ENCODE measurements around the gene GHSR. TPM values are rescaled to one million over a fixed set of nuclear protein-coding genes. Genes with fewer than 3 reads are reported as not detected.

The GHSR gene
- total RNA-seq, 1 donor from 2014 or later, result not detected

DNA sequence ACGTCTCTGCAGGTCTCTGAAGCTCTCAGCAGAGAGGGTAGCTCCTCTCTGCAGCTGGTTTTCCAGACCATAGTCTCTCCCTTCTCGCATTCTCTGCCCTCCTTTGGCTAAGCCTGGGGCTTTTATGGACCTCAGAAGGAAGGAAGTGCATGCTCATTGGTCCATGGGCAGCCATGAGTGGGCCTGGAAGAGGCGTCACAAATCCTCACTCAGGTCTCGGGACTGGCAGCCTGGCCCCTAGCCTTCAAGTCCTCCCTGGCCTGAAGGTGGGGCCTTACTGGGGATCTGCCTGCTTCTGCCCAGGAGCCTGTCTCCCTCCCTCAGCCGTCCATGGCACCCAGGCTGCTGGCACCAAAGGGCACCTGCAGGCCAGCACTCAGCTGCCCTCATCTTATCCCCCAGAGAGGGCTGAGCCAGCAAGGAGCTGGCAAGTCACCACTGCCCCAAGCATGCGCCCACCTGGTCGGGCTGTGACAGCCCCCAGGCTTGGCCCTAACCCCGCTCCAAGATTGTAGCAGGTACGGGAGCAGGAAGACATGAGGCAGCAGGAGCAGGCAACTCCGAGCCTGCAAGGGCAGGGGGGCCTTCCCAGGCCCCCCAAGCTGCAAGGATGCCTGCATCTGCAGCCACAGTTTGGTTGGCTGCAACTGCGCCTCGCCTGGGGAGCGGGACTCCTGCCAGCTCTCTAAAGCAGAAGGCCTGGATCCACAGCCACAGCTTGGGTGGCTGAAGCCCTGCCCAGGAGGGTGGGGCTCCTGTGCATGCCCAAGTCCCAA lies 37.4 kb downstream of the GHSR start:
- TF ChIP-seq, protein P1, sequence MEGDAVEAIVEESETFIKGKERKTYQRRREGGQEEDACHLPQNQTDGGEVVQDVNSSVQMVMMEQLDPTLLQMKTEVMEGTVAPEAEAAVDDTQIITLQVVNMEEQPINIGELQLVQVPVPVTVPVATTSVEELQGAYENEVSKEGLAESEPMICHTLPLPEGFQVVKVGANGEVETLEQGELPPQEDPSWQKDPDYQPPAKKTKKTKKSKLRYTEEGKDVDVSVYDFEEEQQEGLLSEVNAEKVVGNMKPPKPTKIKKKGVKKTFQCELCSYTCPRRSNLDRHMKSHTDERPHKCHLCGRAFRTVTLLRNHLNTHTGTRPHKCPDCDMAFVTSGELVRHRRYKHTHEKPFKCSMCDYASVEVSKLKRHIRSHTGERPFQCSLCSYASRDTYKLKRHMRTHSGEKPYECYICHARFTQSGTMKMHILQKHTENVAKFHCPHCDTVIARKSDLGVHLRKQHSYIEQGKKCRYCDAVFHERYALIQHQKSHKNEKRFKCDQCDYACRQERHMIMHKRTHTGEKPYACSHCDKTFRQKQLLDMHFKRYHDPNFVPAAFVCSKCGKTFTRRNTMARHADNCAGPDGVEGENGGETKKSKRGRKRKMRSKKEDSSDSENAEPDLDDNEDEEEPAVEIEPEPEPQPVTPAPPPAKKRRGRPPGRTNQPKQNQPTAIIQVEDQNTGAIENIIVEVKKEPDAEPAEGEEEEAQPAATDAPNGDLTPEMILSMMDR (IDR thresholded peaks at IDR 0.05; ENCODE audit: unreplicated experiment), result no peak
- Mint-ChIP-seq H3K27me3 (ENCODE audit: unreplicated experiment) (peaks cover 2% of the 10 kb centered on the region), H3K9me3 (ENCODE audit: unreplicated experiment) (no peaks in the 10 kb centered on the region), H3K4me1 (ENCODE audit: unreplicated experiment) (no peaks in the 10 kb centered on the region), H3K27ac (ENCODE audit: unreplicated experiment) (no peak overlapping the region), H3K36me3 (ENCODE audit: low read depth, unreplicated experiment) (no peaks in the 10 kb centered on the region), H3K4me3 (ENCODE audit: unreplicated experiment) (no peak overlapping the region)
- no peak for DNase-seq (ENCODE audit: low spot score)

DNA sequence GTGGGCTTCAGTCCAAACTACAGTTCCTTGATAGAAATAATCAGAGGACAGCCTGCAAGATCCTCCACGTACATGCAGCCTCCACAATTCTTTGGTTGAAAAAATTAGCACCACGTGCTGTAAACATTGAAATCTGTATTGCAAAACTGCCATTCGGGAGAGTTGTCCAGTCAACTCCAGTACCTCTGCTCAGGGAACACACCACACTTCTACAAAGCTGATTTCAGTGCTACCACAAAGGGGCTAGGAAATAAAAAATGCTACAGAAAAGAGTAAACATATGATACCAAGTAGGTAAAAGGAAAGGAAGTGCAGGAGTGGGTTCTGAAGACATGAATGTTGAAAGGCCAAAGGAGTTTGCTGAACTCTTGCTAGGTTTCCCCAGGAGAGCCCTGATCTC lies 40.4 kb downstream of the GHSR start:
- H3K4me1 Mint-ChIP-seq (ENCODE audit: unreplicated experiment), result no peaks in the 10 kb centered on the region
- H3K9me3 Mint-ChIP-seq (ENCODE audit: unreplicated experiment), result no peaks in the 10 kb centered on the region

DNA sequence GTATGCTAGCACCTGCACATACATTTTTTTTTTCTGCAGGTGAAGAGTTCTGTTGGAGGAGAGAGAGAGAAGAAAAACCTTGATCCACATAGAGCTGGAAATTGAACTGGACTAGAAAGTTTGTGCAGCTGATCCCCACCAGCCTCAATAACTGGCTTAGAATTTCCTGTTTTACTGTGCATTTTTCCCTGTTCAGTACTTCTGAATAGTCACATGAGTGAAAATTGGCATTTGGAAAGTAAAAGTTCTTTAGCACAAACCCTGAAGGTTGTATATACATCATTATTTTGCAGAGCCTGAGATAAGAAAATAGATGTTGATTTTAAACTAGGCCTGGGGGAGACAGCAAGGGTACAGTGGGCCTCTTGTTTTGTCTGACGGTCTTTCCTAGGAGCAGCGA lies 42.3 kb downstream of the GHSR start:
- DNase-seq (ENCODE audit: low spot score), result no peak
- Mint-ChIP-seq H3K36me3 (ENCODE audit: low read depth, unreplicated experiment) (peaks cover 11% of the 10 kb centered on the region), H3K27me3 (ENCODE audit: unreplicated experiment) (no peaks in the 10 kb centered on the region), H3K4me1 (ENCODE audit: unreplicated experiment) (no peaks in the 10 kb centered on the region), H3K4me3 (ENCODE audit: unreplicated experiment) (no peak overlapping the region), H3K27ac (ENCODE audit: unreplicated experiment) (no peak overlapping the region), H3K9me3 (ENCODE audit: unreplicated experiment) (no peaks in the 10 kb centered on the region)
- TF ChIP-seq, protein P1 (IDR thresholded peaks at IDR 0.05; ENCODE audit: unreplicated experiment), result no peak

More for the DNA sequence above, 40.4 kb downstream of the GHSR start:
- no peak overlapping the region for H3K27ac Mint-ChIP-seq (ENCODE audit: unreplicated experiment)
- TF ChIP-seq, protein P1 (IDR thresholded peaks at IDR 0.05; ENCODE audit: unreplicated experiment), result no peak
- peaks cover 5% of the 10 kb centered on the region for H3K36me3 Mint-ChIP-seq (ENCODE audit: low read depth, unreplicated experiment)
- no peak for DNase-seq (ENCODE audit: low spot score)
- no peaks in the 10 kb centered on the region for H3K27me3 Mint-ChIP-seq (ENCODE audit: unreplicated experiment)
- H3K4me3 Mint-ChIP-seq (ENCODE audit: unreplicated experiment), result no peak overlapping the region

DNA sequence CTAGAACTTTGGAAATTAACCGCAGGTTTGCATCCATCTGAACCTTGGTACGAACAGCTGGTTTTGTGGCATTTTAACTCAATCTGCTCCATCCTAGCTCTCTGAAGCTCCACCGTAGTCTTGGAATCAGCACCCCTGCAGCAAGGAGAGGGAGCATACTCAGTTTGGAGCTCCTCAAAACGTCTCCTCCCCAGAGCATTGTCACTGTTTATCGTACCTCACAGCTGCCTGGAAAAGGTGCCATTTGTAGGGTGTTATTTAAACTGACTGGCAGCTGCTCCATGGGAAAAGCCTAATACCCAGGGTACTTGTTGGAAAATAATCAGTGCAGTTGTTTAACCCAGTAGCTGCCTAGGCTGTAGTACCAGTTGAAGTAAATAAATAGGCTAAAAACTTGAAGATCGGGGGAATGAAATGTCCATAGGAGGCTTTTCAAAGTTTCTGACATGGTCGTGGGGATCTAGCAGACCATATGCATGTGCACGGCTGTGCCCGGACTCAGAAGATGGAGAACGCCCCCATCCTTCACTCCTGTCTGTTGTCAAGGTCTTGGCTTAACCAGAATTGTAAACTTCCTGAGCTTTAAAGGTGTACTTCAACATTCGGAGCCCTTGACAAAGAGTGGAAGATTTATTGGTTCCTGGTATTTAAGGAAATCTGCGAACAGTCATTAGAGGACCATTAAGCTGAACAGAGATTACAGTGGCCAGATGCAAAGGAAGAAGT lies 43.9 kb downstream of the GHSR start:
- Mint-ChIP-seq H3K36me3 (ENCODE audit: low read depth, unreplicated experiment) (peaks cover 11% of the 10 kb centered on the region), H3K27me3 (ENCODE audit: unreplicated experiment) (no peaks in the 10 kb centered on the region), H3K4me3 (ENCODE audit: unreplicated experiment) (no peak overlapping the region), H3K27ac (ENCODE audit: unreplicated experiment) (no peak overlapping the region), H3K4me1 (ENCODE audit: unreplicated experiment) (no peaks in the 10 kb centered on the region), H3K9me3 (ENCODE audit: unreplicated experiment) (no peaks in the 10 kb centered on the region)
- DNase-seq (ENCODE audit: low spot score), result no peak
- TF ChIP-seq, protein P1 (IDR thresholded peaks at IDR 0.05; ENCODE audit: unreplicated experiment), result no peak

Data from endothelial cell (in vitro differentiated cells).